Measurements from ENCODE around the gene PRKACG. TPM values are rescaled to one million over a fixed set of nuclear protein-coding genes. Genes with fewer than 3 reads are reported as not detected.

PRKACG gene
- total RNA-seq (2022; extraction: Qiagen RNA extraction; ENCODE audit: low read depth): not detected in 5 replicates

GRCh38 chr9:69014013-69014412, at the start of gene PRKACG:
TSS of gene PRKACG (minus strand) at chr9:69014113. CDS start at chr9:69014092, 21 bp downstream.

GRCh38 chr9:69035438-69036308, 21.8 kb upstream of the PRKACG start, which contains the start of gene FXN:
TSS of gene FXN (plus strand) at chr9:69035752. CDS start at chr9:69035783, 31 bp downstream.

Other genes starting within 250 kb of the PRKACG start
- 22.9 to 30.5 TPM (median 28.6 TPM) in 5 replicates for gene FXN, start 21.6 kb upstream of the PRKACG start, total RNA-seq (2022; extraction: Qiagen RNA extraction; ENCODE audit: low read depth)
- 4.7 to 6.0 TPM (median 5.0 TPM) in 5 replicates for gene TJP2, start 160.2 kb upstream of the PRKACG start, total RNA-seq (2022; extraction: Qiagen RNA extraction; ENCODE audit: low read depth)

Data from A549 treated with DMSO at 1 μM for 4 hours (cell line).